HG02798 (cell line): Measurements from ENCODE around the gene ACTR3C.
A peak's percentile ranks its signal among the peaks of the same experiment; 100 is the strongest.

Experiments used
- ATAC-seq: cut with Tn5 transposase; IDR thresholded peaks from one replicate; pipeline ENCODE4 v1.9.1; 2021; ENCODE audit warnings: mild to moderate bottlenecking; ENCODE audit not compliant: unreplicated experiment, poor library complexity

Gene ACTR3C

GRCh38 chr7:150359622-150360362 is 36.4 kb upstream of the ACTR3C start:
- no peak for ATAC-seq

- no peak for ATAC-seq
Measured at GRCh38 chr7:150358988-150359621, 35.8 kb upstream of the ACTR3C start.

GRCh38 chr7:150358433-150358832 is 35.1 kb upstream of the ACTR3C start:
- ATAC-seq = no peak

DNA sequence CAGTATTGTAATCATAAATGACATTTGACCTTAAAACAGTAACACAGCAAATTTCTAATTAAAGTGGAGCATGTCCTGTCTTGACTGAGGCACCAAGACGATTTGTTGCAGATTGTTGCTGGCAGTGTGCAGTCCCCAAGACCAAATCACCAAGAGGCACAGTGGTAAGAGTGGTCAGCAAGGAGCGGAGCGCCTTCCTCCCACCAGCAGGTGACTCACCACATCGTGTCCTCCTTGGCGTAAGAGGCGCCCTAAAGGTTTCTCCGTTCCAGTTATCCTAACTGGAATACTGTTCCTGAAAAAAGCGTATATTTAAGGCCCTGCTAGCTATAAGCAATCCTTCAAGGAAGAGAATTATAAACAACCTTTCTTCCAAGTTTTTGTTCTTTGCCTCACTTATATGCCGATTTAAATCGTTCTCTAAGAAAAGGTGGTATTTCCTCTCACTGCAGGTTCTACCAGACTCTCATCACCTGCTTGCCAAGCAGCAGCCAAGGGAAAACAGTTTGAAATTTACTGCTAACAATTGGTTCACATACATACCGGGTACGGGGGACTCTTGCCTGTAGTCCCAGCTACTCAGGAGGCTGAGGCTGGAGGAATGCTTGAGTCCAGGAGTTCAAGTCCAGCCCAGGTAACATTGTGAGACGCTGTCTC is 34.6 kb upstream of the ACTR3C start:
- ATAC-seq = no peak

DNA sequence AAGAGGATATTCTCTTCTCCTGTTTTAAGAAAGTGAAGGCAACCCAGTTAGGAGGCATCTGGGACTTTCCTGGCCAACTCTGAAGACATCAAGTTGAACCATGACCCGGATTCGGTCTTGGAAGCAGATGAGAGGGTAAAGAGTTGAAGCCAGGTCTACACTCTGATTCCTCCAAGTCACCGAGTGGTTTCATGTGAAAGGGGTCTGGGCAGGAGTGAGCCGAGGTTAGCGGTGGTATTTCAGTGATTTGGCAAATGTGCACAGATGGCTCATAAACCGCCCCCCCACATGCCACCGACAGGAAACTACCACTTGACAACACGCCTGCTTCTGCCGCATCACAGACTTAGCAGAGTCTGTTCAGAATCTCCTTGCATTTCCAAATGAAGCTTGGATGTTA is 33.9 kb upstream of the ACTR3C start:
- ATAC-seq = peak; percentile 64

GRCh38 chr7:150356265-150356897 is 33.0 kb upstream of the ACTR3C start:
- no peak for ATAC-seq

DNA sequence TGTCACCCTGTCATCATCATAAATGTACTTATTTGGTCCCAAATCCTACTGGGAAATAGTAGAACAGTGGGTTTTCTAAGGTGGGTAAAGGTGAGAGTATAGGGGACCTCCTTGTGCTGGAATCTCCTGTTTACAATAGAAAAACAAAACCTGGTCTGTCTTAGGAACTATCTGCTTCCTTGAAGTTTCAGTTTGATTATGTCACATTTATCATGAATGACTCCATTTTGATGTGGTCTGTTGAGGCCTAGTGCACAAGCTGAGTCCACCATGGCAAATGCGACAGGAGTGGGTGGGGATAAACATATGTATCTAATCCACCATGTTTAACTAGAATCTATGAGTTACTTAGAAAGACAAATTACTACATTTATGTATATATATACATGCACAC is 32.3 kb upstream of the ACTR3C start:
- ATAC-seq = no peak

GRCh38 chr7:150351587-150352194 is 28.3 kb upstream of the ACTR3C start:
- ATAC-seq = no peak

GRCh38 chr7:150346922-150347321 is 23.6 kb upstream of the ACTR3C start:
- ATAC-seq = no peak

DNA sequence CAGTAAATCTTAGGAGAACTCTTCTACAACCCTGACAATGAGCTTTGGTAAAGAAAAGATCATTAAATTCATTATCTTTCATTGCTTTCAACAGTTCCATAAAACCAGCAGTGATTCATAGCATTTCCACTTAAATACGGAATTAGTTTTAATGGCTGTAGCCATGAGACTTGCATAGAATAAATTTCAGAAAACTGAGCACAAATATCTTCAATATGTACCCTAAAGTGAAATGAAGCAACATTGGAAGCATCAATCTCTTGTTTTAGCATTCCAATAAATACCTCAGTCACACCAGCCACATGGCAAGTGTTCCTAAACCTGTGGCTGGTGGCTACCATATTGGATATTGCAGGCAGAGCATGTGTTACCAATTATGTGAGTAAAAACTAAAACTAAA is 21.7 kb upstream of the ACTR3C start:
- ATAC-seq = no peak

GRCh38 chr7:150344299-150344698 is 21.0 kb upstream of the ACTR3C start:
- no peak for ATAC-seq

- no peak for ATAC-seq
Measured at GRCh38 chr7:150343225-150343624, 19.9 kb upstream of the ACTR3C start.

GRCh38 chr7:150342121-150342408 is 18.7 kb upstream of the ACTR3C start:
- ATAC-seq = no peak

- ATAC-seq = no peak
Measured at GRCh38 chr7:150341263-150342120, 18.1 kb upstream of the ACTR3C start, which contains the start of gene RARRES2. Gene RARRES2 (minus strand): TSS chr7:150341629. CDS start chr7:150340609, 1,020 bp downstream.

DNA sequence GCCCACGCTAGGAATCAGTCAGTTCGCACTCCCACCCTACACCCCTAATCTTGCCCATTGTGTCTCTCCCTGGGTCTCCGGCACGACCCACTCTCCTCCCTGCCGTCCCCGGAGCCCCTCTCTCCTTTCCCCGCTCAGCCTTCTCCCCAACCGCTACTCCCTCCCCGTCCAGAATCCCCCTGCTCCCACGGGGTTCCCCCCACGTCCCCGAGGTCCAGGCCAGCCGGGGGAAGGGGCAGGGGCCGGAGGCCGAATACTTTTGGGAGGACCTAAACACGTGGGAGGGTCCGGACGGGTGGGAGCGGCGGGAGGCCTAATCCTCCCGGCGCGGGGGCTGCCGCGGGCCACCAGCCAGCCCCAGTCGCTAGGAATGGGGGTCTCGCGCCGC is 17.5 kb upstream of the ACTR3C start:
- no peak for ATAC-seq

DNA sequence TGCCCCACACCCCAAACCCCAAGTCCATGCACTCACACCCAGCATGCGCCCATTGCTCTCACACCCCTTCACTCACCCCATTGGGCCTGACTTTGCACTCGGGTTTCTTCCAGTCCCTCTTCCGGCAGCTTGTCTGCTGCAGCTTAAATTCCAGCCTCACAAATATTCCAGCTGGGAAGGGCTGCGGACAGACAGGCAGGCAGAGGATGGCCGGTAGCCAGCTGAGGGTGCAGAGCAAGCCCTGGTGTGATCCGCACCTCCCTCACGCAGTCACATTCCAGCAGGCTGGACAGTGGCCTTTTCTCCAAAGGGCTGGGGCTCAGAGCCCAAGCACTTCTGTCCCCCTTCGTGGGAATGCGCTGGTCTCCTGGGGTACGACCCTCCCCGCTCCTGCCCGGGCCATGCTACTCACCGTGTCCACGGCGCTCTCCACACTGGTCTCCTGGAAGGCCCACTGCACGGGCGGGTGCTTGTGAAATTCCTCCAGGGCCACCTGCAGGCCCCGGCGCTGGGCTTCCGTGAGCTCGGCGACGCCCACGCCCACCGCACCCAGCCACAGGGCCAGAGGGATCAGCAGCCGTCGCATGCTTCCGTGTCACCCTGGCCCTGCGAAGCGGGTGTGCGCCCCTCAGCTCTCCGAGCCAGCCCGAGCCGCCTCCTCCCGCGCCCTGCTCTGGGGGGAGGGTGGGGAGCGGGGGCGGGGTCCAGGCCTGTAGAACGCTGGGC is 16.8 kb upstream of the ACTR3C start:
- no peak for ATAC-seq

DNA sequence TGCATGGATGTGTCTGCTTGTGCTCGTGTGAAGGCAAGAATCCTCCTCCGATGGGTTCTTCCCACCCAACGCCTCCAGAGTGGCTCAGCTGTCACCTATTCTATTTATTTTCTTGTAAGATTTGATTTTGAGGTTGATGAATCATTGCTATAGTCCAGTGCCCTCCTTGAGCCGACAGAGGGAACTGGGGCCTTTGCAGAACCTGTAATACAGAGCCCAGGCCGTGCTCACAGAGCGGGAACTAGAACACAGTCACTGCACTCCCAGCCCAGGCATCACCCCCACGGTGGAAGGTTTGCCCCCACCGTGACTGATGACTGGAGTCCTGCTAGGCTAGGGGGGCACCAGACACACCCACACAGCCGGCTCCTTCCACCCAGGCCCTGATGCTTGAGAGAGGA is 16.1 kb upstream of the ACTR3C start:
- ATAC-seq = no peak

DNA sequence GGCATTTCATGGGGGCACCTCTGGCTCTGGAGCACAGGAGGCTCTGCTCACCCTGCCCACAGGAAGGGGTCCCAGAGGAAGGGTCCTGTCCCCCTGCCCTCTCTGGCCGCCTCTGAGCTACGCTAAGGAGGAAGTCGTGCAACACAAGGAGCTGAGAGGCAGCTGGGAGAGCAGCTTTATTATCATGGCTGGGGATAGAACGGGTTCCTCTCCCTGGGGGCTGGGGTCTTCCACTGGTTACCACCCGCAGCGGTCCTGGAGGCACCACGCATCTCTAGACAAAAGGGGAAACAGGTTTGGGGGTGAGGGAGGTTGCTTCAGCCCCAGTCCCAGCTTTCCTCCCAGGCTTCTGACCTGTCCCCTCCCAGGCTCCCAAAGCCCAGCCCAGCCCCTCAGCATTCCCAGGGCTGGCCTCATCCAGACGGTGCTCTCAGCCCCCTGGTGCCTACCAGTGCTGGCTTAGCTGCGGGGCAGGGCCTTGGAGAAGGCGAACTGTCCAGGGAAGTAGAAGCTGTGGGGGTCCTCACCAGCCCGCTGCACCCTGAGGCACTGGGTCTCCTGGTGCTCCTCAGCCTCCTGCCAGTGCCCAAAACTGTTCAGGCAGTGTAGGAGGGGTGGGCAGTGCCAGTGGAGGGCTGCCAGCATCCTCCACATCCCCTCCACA is 15.0 kb upstream of the ACTR3C start:
- no peak for ATAC-seq

DNA sequence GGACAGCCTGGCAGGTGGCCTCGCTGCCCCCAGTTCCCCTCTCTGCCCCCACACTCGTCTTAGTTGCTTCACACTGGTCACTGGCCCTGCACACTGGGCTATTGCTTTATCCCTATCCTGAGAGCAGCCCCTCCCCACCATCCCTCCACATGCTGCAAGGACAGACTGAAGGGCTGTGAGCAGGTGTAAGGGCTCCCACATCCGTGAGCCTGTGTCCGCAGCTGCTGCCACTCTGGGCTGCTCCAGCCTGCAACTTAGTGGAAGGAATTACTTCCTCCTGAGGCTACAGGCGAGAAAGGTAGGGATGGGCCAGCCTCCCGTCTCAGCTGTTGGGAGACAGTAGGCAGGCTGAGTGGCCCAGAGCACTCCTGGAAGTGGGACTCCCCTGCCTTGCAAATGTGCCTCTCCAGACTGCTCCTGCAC is 14.3 kb upstream of the ACTR3C start:
- ATAC-seq = no peak
